OCI-LY3 (cell line): ENCODE measurements around the gene TECPR2.

ENCODE experiments used
- H2AFZ ChIP-seq: fragments of 200-600, 300-600 bp; shearing (Covaris generic); 2 replicates; pipeline ENCODE4 v1.6.0; 2014; ENCODE audit warnings: antibody characterized with exemption, low read depth, low read length
- H3K27ac ChIP-seq: fragments of 200-600, 300-600 bp; sonication (generic); 2 replicates; pipeline ENCODE4 v1.5.1; 2014; ENCODE audit warnings: mild to moderate bottlenecking, low read length, moderate library complexity, mixed read lengths
- H3K27me3 ChIP-seq: fragments of 200-600, 300-600 bp; sonication (generic); 2 replicates; pipeline ENCODE4 v1.6.1; 2014; ENCODE audit warnings: low read depth, low read length, mixed read lengths
- H3K36me3 ChIP-seq: fragments of 200-600, 300-600 bp; sonication (generic); replicated peaks from 2 replicates; pipeline ENCODE3; 2014; ENCODE audit warnings: low read depth, low read length, mixed read lengths
- H3K4me1 ChIP-seq: fragments of 300-600, 200-600 bp; sonication (generic); 2 replicates; pipeline ENCODE4 v1.6.1; 2014; ENCODE audit warnings: low read length, mixed read lengths
- H3K4me2 ChIP-seq: fragments of 200-600, 300-600 bp; sonication (generic); 2 replicates; pipeline ENCODE4 v1.6.1; 2014; ENCODE audit warnings: low read length, mixed read lengths
- H3K4me3 ChIP-seq: fragments of 300-600, 200-600 bp; sonication (generic); 2 replicates; pipeline ENCODE4 v1.5.1; 2014; ENCODE audit warnings: antibody characterized with exemption, mild to moderate bottlenecking, low read length, moderate library complexity
- H3K79me2 ChIP-seq: fragments of 300-600, 200-600 bp; shearing (Covaris generic); 2 replicates; pipeline ENCODE4 v1.6.1; 2014; ENCODE audit warnings: mild to moderate bottlenecking, low read length, mixed read lengths
- H3K9ac ChIP-seq: fragments of 300-600, 200-600 bp; shearing (Covaris generic); 2 replicates; pipeline ENCODE4 v1.6.0; 2014; ENCODE audit warnings: mild to moderate bottlenecking, low read length, moderate library complexity
- H3K9me3 ChIP-seq: fragments of 200-600, 300-600 bp; shearing (Covaris generic); 2 replicates; pipeline ENCODE4 v1.6.1; 2014; ENCODE audit warnings: low read length, mixed read lengths; ENCODE audit not compliant: insufficient read depth
- H4K20me1 ChIP-seq: fragments of 200-600, 300-600 bp; sonication (generic); 2 replicates; pipeline ENCODE4 v1.6.1; 2016; ENCODE audit warnings: low read length, mixed read lengths; ENCODE audit not compliant: insufficient read depth
- EZH2phosphoT487 ChIP-seq: fragments of 200-600 bp; shearing (Covaris generic); IDR thresholded peaks from 2 replicates; pipeline ENCODE4 v1.6.1; 2018; ENCODE audit warnings: antibody characterized with exemption, mixed run types, low read depth
- TF ChIP-seq, protein P1 (sequence below): fragments of 200-600, 300-600 bp; sonication (generic); IDR thresholded peaks from 2 replicates; pipeline ENCODE4 v1.5.1; 2014; ENCODE audit warnings: antibody characterized with exemption, low read length, low read depth

TECPR2 gene

DNA sequence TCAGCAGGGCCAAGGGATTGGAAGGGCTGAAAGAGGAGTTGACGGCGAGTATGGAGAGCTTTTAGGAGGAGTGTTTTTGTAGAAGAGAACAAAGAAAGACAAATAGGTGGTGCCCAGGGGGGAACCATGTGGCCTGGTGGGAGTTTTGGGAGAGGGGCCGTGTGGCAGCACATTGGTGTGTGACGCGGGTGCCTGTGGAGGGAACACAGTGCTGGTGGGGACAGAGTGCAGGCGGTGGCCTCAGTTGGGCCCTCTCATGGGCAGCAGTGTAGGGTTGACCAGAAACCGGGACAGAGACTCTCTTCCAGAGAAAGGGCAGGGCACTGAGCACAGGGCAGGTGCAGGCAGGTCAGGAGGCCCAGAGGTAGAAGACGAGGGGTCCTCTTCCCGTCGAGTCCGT lies 56.5 kb downstream of the TECPR2 start:
- no peak overlapping the region for H3K4me2 ChIP-seq
- H3K27ac ChIP-seq, result no peak overlapping the region
- TF ChIP-seq, protein P1, sequence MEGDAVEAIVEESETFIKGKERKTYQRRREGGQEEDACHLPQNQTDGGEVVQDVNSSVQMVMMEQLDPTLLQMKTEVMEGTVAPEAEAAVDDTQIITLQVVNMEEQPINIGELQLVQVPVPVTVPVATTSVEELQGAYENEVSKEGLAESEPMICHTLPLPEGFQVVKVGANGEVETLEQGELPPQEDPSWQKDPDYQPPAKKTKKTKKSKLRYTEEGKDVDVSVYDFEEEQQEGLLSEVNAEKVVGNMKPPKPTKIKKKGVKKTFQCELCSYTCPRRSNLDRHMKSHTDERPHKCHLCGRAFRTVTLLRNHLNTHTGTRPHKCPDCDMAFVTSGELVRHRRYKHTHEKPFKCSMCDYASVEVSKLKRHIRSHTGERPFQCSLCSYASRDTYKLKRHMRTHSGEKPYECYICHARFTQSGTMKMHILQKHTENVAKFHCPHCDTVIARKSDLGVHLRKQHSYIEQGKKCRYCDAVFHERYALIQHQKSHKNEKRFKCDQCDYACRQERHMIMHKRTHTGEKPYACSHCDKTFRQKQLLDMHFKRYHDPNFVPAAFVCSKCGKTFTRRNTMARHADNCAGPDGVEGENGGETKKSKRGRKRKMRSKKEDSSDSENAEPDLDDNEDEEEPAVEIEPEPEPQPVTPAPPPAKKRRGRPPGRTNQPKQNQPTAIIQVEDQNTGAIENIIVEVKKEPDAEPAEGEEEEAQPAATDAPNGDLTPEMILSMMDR, result no peak
- no peak for TF ChIP-seq EZH2phosphoT487
- no peak overlapping the region for H2AFZ ChIP-seq
- no peaks in the 10 kb centered on the region for H3K36me3 ChIP-seq
- H4K20me1 ChIP-seq, result no peaks in the 10 kb centered on the region
- no peak overlapping the region for H3K9ac ChIP-seq
- H3K27me3 ChIP-seq, result no peaks in the 10 kb centered on the region
- H3K9me3 ChIP-seq, result no peaks in the 10 kb centered on the region
- H3K4me1 ChIP-seq, result no peaks in the 10 kb centered on the region
- H3K4me3 ChIP-seq, result no peak overlapping the region
- H3K79me2 ChIP-seq, result no peaks in the 10 kb centered on the region

DNA sequence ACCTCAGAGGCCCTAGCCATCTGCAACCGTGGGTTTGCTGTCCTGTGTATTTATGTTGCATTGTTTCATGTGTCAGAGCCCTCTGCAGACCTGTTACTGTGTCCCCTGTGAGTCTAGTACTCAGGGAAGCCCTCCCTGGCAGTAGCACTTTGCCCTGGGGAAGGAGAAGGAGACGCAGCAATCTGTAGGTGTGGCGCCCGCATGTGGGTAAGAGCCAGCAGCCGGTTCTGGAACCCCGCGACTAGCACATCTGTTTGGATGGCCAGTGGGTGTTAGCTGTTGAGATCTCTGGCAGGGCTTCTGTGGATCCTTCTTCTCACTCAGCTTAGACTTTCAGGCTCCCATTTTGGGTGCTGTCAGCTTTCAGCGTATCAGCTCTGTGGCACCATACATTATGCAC lies 57.0 kb downstream of the TECPR2 start:
- no peaks in the 10 kb centered on the region for H3K36me3 ChIP-seq
- H3K27ac ChIP-seq, result no peak overlapping the region
- H3K4me3 ChIP-seq, result no peak overlapping the region
- H2AFZ ChIP-seq, result no peak overlapping the region
- no peaks in the 10 kb centered on the region for H3K4me1 ChIP-seq
- H4K20me1 ChIP-seq, result no peaks in the 10 kb centered on the region
- H3K4me2 ChIP-seq, result no peak overlapping the region
- no peak overlapping the region for H3K9ac ChIP-seq
- no peaks in the 10 kb centered on the region for H3K79me2 ChIP-seq
- no peak for TF ChIP-seq EZH2phosphoT487
- TF ChIP-seq, protein P1, result no peak
- no peaks in the 10 kb centered on the region for H3K27me3 ChIP-seq
- H3K9me3 ChIP-seq, result no peaks in the 10 kb centered on the region

DNA sequence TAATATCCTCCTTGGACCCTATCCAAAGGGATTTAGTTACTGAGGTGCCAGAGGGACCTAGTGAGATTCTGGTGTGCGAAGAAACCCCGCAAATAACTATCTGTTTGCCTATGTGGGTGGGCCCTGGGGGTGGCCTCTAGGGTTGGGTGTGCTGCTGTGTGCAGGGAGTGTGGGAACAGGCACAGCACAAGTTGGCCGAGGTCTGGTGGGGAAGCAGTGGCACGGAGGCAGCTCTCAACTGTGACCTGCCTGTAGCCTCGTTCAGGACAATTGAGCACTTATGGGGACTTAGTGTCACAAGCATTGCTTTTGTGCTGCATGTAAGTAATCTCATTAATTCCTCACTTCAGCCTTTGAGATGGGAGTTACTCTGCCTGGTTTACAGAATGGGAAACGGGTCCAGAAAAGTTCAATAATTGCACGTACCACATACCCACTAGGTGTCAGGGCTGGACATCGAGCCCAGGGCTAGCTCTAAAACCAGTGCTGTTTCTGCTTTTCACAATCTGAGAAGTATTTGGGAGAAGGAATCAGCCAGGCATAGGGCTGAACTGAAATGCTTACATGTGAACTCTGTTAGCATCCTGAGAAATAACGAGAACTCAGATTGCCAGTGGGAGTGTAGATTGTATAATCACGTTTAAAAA lies 58.8 kb downstream of the TECPR2 start:
- Histone ChIP-seq H3K4me3 (no peak overlapping the region), H3K79me2 (no peaks in the 10 kb centered on the region), H3K4me2 (no peak overlapping the region), H2AFZ (no peak overlapping the region), H3K9ac (no peak overlapping the region), H3K36me3 (no peaks in the 10 kb centered on the region), H3K27me3 (no peaks in the 10 kb centered on the region), H4K20me1 (no peaks in the 10 kb centered on the region), H3K4me1 (no peaks in the 10 kb centered on the region), H3K27ac (no peak overlapping the region), H3K9me3 (no peaks in the 10 kb centered on the region)
- no peak for TF ChIP-seq EZH2phosphoT487
- TF ChIP-seq, protein P1, result no peak

DNA sequence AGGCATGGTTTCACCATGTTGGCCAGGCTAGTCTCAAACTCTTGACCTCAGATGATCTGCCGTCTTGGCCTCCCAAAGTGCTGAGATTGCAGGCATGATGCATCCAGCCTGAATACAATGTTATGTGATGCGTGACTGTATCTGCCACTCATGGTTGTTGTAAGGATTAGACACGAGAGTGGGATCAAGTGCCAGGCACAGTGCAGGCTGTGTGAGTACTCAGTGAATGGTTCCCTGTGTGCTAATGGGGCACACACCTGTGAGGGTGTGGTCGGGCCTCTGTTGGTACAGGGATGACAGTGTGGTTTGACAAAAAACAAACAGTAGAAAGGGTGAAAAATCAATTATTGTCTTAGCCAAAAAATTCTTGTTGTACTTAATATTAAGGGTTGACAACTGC lies 61.8 kb downstream of the TECPR2 start:
- Histone ChIP-seq H2AFZ (no peak overlapping the region), H4K20me1 (no peaks in the 10 kb centered on the region), H3K36me3 (no peaks in the 10 kb centered on the region), H3K4me2 (no peak overlapping the region), H3K4me3 (no peak overlapping the region), H3K27me3 (no peaks in the 10 kb centered on the region), H3K9ac (no peak overlapping the region), H3K27ac (no peak overlapping the region), H3K79me2 (no peaks in the 10 kb centered on the region), H3K4me1 (no peaks in the 10 kb centered on the region), H3K9me3 (no peaks in the 10 kb centered on the region)
- TF ChIP-seq EZH2phosphoT487, result no peak
- TF ChIP-seq, protein P1, result no peak
